Fibroblast of villous mesenchyme (primary cell): Measurements from ENCODE around the gene KRTAP6-2. TPM values are rescaled to one million over a fixed set of nuclear protein-coding genes. Genes with fewer than 3 reads are reported as not detected.

Experiments
- DNase-seq: peaks from one replicate; pipeline ENCODE4 v3.0.0-alpha.2; 2010; ENCODE audit warnings: low read depth
- H3K4me3 ChIP-seq: 2 replicates; pipeline ENCODE4 v1.5.1; 2011; ENCODE audit warnings: low read depth, mild to moderate bottlenecking, low read length
- total RNA-seq: library from RNA; depleted of rRNA; stranded (reverse); fragments of >200 nt; gene quantifications from 2 replicates; pipeline ENCODE4 v1.2.3, GENCODE V29; 2012
- TF ChIP-seq, protein P1 (sequence below): IDR thresholded peaks from 2 replicates; pipeline ENCODE4 v1.5.1; 2012; ENCODE audit warnings: low read depth, mild to moderate bottlenecking, low read length; ENCODE audit not compliant: insufficient read depth

The KRTAP6-2 gene
- total RNA-seq, 1 donor = not detected

DNA sequence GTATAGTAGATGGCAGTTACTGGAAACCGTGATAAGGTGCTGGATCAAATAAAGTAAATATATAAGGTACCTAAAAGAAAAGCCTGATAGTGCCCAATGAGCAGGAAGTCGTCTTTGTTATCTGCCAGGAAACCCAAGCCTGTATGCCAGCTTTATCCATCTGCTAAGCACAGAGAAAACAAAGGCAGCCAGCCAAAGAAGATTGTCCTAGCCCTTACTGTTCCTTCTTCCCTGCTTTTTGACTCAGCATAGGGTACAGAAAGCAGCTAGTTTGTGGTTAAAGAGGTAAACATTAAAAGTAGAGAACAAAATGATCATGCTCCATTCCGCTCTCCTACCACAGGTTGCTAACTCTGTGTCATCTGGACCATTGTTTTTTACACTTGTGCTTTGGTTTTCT, 18.6 kb downstream of the KRTAP6-2 start:
- TF ChIP-seq, protein P1, sequence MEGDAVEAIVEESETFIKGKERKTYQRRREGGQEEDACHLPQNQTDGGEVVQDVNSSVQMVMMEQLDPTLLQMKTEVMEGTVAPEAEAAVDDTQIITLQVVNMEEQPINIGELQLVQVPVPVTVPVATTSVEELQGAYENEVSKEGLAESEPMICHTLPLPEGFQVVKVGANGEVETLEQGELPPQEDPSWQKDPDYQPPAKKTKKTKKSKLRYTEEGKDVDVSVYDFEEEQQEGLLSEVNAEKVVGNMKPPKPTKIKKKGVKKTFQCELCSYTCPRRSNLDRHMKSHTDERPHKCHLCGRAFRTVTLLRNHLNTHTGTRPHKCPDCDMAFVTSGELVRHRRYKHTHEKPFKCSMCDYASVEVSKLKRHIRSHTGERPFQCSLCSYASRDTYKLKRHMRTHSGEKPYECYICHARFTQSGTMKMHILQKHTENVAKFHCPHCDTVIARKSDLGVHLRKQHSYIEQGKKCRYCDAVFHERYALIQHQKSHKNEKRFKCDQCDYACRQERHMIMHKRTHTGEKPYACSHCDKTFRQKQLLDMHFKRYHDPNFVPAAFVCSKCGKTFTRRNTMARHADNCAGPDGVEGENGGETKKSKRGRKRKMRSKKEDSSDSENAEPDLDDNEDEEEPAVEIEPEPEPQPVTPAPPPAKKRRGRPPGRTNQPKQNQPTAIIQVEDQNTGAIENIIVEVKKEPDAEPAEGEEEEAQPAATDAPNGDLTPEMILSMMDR = no peak
- no peak for DNase-seq
- no peak overlapping the region for H3K4me3 ChIP-seq

DNA sequence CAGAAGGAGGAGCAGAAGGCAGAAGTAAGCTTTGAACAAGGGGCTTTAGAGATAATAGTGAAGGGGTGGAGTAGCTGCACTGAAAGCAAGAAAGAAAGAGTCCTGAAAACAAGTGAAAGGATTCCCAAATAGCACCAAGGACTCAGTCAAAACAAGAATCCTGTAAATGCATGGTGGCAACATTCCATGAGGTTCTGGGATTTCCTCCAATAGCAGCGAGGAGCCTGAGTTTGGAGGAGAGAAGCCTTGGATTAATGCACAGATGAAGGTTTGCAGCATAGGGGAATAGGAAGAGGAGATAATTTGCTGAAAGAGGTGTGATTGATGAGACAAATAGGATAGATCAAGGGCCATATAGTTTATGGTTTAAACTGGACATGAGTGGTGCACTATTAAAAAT, 19.4 kb downstream of the KRTAP6-2 start:
- H3K4me3 ChIP-seq = no peak overlapping the region
- DNase-seq = no peak
- TF ChIP-seq, protein P1 = no peak

DNA sequence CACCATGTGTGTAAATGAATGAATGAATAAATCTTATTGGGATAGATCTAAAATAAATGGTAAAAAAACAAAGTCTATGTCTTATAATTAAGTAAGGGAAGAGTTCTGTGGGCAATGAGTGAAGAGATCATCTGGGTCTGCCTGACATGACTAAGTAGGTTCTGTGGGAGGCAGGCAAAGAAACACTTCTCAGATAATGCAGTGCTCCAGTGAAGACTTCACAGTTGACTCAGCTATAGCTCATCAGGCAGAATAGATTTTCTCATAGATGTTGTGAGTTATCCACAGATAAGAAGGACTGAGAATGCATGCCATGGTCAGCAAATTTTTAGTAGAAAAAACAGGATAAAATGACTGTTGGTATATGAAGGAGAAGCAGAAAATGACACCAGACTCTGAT, 20.9 kb downstream of the KRTAP6-2 start:
- TF ChIP-seq, protein P1 = no peak
- no peak for DNase-seq
- H3K4me3 ChIP-seq = no peak overlapping the region

DNA sequence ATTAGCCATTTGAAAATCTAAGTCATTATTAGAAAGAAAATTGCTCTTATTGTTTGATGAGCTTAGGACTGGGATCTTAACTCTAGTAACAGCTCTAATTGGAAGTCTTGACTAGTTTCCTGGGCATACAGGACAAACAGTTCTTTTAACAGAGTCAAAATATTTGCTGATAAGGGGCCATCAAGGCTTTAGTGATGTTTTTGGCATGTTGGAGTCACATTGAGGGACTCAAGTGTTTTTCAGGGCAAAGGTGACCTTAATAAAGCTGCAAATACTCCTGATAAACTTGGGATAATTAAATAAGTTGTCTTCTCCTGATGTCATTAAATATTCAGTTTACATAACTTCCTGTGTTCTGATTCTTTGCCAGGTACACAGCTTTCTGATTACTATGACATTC, 31.1 kb downstream of the KRTAP6-2 start:
- DNase-seq = no peak
- TF ChIP-seq, protein P1 = no peak
- no peak overlapping the region for H3K4me3 ChIP-seq

DNA sequence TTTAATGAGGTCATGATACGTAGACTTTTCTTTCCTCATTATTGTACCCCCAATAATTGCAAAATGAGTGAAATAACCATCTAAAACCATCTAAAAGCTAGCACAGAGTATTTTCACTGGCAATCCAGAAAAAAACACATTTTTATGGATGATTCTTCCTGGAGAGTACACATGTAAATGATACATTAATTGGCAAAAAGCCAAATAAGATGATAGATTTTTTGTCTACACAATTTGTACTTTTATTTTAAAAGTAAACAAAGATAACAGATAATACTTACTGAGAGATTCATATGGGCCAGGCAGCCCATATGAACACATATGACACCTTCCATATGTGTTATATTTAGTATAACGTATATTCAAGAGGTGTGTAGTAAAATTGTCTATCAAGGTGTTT, 35.1 kb downstream of the KRTAP6-2 start:
- DNase-seq = no peak
- TF ChIP-seq, protein P1 = no peak
- no peak overlapping the region for H3K4me3 ChIP-seq

DNA sequence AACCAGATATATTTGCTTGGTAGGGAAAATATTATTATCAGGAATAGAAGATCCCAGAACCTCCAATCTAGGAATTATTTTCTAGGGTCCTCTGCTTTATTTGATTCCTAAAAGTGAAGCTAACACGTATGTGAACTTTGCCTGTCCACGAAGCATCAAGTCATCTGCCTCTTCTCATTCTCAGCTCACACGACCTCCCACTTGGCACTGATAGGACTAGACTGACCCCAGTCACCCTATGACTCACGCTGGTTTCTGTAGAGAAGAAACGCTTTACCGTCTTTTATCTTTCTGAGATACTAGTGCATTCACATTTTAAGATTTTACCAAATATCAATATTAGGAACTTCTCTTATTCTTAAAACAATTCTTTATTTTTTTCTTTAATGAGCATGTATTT, 35.6 kb downstream of the KRTAP6-2 start:
- no peak overlapping the region for H3K4me3 ChIP-seq
- DNase-seq = no peak
- TF ChIP-seq, protein P1 = no peak

DNA sequence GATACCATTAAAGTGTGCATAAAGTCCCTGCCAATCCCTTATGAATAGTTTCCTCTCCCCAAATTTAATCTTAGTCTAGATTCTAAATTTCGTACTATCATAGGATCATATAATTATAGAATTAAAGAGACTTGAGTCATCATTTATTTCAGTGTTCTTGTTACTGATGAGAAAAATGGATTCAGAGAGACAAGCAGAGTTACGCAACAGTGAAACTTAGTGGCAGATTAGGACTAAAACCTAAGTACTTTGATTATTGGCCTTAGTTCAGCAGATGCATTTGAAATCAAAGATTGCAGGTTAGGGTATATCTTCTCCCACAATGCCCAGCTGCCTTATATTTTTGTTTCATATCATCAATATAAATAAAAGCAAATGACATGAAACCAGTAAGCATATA, 36.7 kb downstream of the KRTAP6-2 start:
- H3K4me3 ChIP-seq = no peak overlapping the region
- DNase-seq = no peak
- TF ChIP-seq, protein P1 = no peak
